HepG2 (cell line): ENCODE results near the gene CHL1.

Source experiments
- CTCF ChIP-seq: sonication (generic); formaldehyde crosslinking; IDR thresholded peaks from 2 replicates; pipeline ENCODE4 v1.5.0; 2020; ENCODE audit warnings: mild to moderate bottlenecking, missing genetic modification reagents, moderate library complexity
- PHF20 ChIP-seq: sonication (generic); formaldehyde crosslinking; IDR thresholded peaks from 2 replicates; pipeline ENCODE4 v1.5.0; 2020; ENCODE audit warnings: mild to moderate bottlenecking, missing genetic modification reagents
- PREB ChIP-seq: sonication (generic); formaldehyde crosslinking; IDR thresholded peaks from 2 replicates; pipeline ENCODE4 v1.4.0; 2020; ENCODE audit warnings: missing genetic modification reagents
- ZFP41 ChIP-seq: sonication (generic); formaldehyde crosslinking; IDR thresholded peaks from 2 replicates; pipeline ENCODE4 v1.4.0; 2020; ENCODE audit warnings: mild to moderate bottlenecking, missing genetic modification reagents, borderline replicate concordance

GRCh38 chr3:291028-291427, 94.5 kb downstream of the CHL1 start:
- TF ChIP-seq CTCF (no peak), PHF20 (CRISPR knock-in tag) (no peak), ZFP41 (CRISPR knock-in tag) (no peak), PREB (CRISPR knock-in tag) (no peak)
